Pons (tissue), 1 donor: ENCODE data around the gene OR4X2.
"Not testable (repeated sequence)": the region's sequence is repeated elsewhere in the genome, so short reads cannot be mapped to it uniquely, and the experiment has no call there.

Source experiments
- DNase-seq: peaks from one replicate; pipeline ENCODE4 v3.0.0-alpha.2; 2016; ENCODE audit warnings: low spot score

Gene OR4X2, protein sequence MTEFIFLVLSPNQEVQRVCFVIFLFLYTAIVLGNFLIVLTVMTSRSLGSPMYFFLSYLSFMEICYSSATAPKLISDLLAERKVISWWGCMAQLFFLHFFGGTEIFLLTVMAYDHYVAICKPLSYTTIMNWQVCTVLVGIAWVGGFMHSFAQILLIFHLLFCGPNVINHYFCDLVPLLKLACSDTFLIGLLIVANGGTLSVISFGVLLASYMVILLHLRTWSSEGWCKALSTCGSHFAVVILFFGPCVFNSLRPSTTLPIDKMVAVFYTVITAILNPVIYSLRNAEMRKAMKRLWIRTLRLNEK

DNA sequence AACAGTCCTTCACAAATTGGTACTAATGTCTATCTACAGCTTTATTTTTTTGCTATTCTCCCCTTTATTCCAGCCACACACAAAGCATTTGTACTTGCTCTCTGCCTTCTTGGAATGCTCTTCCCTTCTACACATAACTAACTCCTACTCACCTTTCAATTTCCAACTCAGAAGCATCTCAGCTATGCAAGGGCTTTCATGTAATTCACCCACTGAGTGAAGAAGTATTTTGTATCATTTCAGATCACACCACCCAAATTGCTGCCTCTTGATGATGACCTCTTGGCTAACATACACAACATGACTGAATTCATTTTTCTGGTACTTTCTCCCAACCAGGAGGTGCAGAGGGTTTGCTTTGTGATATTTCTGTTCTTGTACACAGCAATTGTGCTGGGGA lies at the start of gene OR4X2:
Gene OR4X2 (plus strand): TSS at position 301 of the 400 bp plus-strand sequence. CDS start 0 bp downstream, at position 301.
- no peak for DNase-seq

DNA sequence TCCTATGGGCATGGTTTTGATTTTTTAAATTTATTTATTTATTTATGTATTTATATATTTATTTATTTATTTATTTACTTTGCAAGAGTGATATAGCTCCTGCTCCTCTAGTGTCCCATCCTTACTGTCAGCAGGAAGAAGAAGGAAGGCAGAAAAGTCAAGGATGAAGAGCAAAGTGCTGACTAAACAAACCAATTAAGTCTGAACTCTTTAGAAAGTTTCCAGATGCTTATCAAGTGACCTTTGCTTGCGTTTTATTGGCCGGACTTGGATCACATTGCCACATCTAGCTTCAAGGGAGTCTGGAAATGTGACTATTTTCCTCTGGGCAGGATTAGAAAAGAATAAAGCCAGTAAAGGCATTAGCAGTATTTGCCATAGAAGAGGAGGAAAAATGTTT lies 37.0 kb upstream of the OR4X2 start:
- no peak for DNase-seq

DNA sequence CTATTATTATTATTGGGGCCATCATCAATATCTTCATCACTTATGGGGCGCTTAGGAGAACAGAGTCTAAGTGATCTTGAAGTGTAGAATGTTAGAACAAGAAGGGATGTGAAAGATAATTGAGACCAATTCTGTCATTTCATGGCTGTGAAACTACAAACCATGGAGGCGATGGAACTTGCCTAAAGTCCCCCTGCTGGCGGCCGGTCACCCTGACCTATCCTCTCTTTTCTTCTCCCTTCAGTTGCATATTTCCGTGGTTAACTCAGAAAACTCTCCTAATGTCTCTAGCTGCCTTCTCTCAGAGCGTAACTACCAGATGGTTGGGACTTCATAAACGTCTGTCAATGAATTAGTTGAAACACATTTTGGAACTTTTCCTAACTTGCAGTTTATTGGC lies 34.9 kb upstream of the OR4X2 start:
- DNase-seq: no peak

DNA sequence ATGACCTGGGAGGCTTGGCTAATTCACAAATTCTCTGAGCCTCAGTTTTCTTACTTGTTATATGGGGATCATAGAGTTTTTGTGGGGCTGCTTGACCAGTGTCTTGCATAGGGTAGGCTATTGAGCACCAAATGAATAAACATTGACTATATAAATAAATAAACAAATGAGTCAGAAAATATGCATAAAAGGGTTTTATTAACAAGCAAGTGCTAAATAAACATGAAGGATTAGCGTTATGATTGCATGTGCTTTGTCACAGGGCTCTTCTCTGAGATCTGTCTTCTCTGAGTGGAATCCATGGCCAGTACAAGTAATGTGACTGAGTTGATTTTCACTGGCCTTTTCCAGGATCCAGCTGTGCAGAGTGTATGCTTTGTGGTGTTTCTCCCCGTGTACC lies 28.4 kb upstream of the OR4X2 start, which contains the start of gene OR4B1:
Gene OR4B1 (plus strand): TSS at position 301 of the 400 bp plus-strand sequence. CDS start 0 bp downstream, at position 301.
- DNase-seq: no peak

DNA sequence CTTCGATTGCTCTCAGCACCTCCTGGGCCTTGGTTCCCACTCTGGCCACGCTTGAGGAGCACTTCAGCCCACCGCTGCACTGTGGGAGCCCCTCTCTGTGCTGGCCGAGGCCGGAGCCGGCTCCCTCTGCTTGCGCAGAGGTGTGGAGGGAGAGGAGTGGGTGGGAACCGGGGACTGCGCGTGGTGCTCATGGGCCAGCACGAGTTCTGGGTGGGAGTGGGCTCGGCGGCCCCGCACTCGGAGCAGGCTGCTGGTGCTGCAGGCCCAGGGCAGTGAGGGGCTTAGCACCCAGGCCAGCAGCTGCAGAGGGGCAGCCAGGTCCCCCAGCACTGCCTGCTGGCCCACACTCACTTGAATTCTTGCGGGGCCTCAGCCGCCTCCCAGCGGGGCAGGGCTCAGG lies 16.1 kb upstream of the OR4X2 start:
- no peak for DNase-seq

DNA sequence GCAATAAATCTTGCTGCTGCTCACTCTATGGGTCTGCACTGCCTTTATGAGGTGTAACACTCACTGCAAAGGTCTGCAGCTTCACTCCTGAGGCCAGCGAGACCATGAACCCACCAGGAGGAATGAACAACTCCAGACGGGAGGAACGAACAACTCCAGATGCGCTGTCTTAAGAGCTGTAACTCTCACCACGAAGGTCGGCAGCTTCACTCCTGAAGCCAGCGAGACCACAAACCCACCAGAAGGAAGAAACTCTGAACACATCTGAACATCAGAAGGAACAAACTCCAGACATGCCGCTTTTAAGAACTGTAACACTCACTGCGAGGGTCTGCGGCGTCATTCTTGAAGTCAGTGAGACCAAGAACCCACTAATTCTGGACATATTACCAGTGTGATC lies 14.8 kb upstream of the OR4X2 start:
- not testable (repeated sequence) for DNase-seq

DNA sequence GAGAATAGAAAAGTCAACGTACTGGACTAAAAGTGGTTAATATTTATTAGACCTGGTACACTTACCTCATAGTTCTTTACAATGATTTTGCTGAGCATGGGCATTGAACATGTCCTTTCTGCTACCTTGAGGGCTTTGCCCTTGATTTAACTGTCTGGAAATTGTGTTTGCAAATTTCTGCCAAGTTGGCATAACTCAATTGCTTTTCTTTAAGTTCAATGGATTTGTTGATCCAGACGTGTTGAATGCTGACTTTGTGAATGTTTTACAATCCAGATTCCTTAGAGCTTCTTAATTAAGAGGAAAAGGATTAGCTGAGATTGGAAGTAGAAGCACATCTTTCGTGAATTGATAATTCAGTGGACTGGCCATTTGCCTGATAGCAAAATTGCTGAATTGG lies 7.2 kb upstream of the OR4X2 start:
- DNase-seq: no peak

DNA sequence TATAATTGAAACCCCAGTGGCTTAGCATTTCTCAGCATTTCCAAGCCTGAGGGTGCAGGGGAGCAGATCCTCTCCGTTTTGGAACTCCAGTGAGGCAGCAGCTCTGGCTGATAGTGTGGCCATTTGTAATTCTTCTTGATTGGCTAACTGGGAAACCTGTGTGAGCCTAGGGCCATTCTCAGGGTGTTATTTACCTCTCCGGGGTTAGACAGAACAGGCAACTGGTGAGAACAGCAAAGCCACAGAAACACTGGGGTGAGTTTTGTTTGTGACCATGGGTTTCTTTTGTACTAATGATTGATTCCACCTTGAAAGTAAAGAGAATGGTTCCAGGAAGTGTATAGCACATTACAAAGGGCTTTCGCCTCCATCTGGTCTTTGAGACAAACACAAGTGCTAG lies 2.4 kb upstream of the OR4X2 start:
- DNase-seq: no peak

DNA sequence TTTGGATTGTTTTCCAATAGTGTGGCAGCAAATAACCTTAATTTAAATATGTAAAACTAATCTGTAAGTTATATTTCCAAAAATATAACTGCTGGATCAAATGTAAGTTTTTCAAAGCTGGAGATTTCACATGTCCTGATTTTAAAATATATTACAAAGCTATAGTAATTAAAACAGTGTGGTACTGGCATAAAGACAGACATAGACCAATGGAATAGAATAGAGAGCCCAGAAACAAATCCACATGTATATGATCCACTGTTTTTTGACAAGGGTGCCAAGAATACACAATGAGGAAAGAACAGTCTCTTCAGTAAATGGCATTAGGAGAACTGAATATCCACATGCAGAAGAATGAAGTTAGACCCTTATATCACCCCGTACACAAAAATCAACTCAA lies 4.0 kb downstream of the OR4X2 start:
- no peak for DNase-seq

DNA sequence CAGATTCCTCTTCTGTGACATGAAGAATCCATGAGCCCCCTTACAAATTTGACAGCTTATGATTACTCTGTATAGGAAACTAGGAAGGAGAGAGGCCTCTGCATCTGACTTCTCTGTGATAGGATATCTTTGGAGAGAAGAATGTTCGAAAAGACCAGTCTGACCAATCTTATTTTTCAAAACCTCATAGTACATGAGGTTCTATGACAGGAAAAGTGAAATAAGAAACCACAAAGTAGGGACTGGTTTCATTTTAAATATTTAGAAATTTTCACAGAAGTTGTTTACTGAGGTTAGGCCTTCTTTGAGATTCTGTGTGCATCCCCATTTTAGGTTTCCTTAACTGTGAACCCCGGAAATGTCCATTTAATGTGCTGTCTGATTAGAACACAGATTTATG lies 16.7 kb downstream of the OR4X2 start:
- DNase-seq: no peak

DNA sequence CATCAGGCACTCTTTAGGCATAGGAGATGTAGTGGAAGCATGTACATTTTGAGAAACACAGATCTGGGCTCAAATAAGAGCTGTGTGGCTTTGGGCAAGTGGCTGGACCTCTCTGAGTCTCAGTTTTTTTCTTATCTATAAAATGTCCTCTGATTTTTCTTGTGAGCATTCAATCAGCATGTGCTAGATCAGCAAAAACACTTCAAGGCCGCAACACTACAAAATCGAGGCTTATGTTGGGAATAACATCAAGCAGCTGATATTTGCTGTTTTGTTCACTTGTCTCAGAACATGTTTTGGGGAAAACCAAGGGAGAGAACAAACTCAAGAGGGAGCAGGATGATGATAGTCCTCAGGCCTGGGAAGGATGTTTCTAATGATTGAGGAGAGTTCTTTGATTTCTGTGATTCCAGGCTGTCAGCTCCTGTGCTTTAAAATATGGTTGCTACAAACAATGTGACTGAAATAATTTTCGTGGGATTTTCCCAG lies 18.6 kb downstream of the OR4X2 start, which contains the start of gene OR4X1:
Gene OR4X1 (plus strand): TSS at position 439 of the 489 bp plus-strand sequence. CDS start 0 bp downstream, at position 439.
- no peak for DNase-seq

DNA sequence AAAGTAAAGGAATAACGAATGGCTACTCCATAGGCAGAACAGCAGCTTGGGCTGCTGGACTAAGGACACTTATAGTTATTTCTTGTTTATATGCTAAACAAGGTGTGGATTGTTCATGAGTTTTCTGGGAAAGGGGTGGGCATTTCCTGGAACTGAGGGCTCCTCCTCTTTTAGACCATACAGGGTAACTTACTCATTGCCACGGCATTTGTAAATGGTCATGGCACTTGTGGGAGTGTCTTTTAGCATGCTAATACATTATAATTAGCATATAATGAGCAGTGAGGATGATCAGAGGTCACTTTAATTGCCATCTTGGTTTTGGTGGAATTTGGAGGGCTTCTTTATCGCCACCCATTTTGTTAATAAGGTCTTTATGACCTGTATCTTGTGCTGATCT lies 25.7 kb downstream of the OR4X2 start:
- no peak for DNase-seq

DNA sequence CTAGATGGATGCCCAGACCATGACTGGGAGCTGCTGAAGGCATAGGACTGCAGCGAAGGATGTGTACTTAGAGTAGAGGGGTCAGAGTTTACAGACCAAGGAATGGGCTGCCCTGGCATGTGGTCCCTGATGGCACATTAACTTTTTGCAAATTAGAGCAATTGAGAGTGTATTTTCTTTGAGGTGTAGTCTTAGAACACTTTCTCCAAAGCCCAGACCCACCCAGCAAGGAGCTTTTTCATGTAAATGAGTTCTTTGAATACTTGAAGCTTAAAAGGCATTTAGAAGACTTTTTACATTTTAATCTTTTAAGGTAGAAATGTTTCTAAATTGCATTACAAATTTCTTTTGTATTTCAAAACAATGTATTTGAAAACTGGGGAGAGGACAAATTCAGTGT lies 27.7 kb downstream of the OR4X2 start:
- DNase-seq: no peak
